Measurements from ENCODE around the gene SBK3. TPM values are rescaled to one million over a fixed set of nuclear protein-coding genes. Genes with fewer than 3 reads are reported as not detected.

SBK3 gene
- total RNA-seq: not detected

- no peaks in the 10 kb centered on the region for H3K27me3 ChIP-seq
- DNase-seq (ENCODE audit: low spot score in 2 of 2): no peak
- H3K4me3 ChIP-seq: no peak within 1 kb of the TSS
Observed at GRCh38 chr19:55545443-55545842, at the start of gene SBK3. TSS of gene SBK3 (minus strand) at chr19:55545543. CDS start at chr19:55545543, 0 bp downstream.

GRCh38 chr19:55593096-55593772 lies 47.9 kb upstream of the SBK3 start:
- Histone ChIP-seq H3K36me3 (peaks cover 12 to 30% of the 10 kb centered on the region in 2 donors), H3K27me3 (no peaks in the 10 kb centered on the region), H3K9me3 (no peaks in the 10 kb centered on the region), H3K4me3 (no peak overlapping the region), H3K27ac (no peak overlapping the region), H3K4me1 (no peaks in the 10 kb centered on the region)
- no peak for DNase-seq (ENCODE audit: low spot score in 2 of 2)
- TF ChIP-seq CTCF (IDR thresholded peaks at IDR 0.05): no peak
- intact Hi-C loops (cut with DNase I): no loop called here

More at GRCh38 chr19:55545443-55545842, at the start of gene SBK3:
- intact Hi-C loops (cut with DNase I): no loop called here
- TF ChIP-seq CTCF (IDR thresholded peaks at IDR 0.05): no peak
- H3K36me3 ChIP-seq: no peaks in the 10 kb centered on the region
- peaks cover 5 to 33% of the 10 kb centered on the region in 2 donors for H3K4me1 ChIP-seq
- H3K27ac ChIP-seq: peak within 1 kb of the TSS; percentile 16 to 61
- H3K9me3 ChIP-seq: no peaks in the 10 kb centered on the region

GRCh38 chr19:55592391-55593090 lies 47.2 kb upstream of the SBK3 start:
- H3K9me3 ChIP-seq: no peaks in the 10 kb centered on the region
- intact Hi-C loops (cut with DNase I): no loop called here

GRCh38 chr19:55591555-55591954 lies 46.2 kb upstream of the SBK3 start:
- no peak for TF ChIP-seq CTCF (IDR thresholded peaks at IDR 0.05)

More at GRCh38 chr19:55592391-55593090, 47.2 kb upstream of the SBK3 start:
- H3K4me3 ChIP-seq: no peak overlapping the region
- H3K4me1 ChIP-seq: no peaks in the 10 kb centered on the region
- H3K27ac ChIP-seq: no peak overlapping the region
- H3K36me3 ChIP-seq: peaks cover 12 to 30% of the 10 kb centered on the region in 2 donors
- no peak for TF ChIP-seq CTCF (IDR thresholded peaks at IDR 0.05)
- H3K27me3 ChIP-seq: no peaks in the 10 kb centered on the region
- DNase-seq (ENCODE audit: low spot score in 2 of 2): peak in 1 of 2 donors; percentile 61

GRCh38 chr19:55590617-55591016 lies 45.3 kb upstream of the SBK3 start:
- Histone ChIP-seq H3K27ac (no peak overlapping the region), H3K4me3 (no peak overlapping the region), H3K27me3 (no peaks in the 10 kb centered on the region), H3K36me3 (peaks cover 9 to 18% of the 10 kb centered on the region in 2 donors), H3K4me1 (peaks cover 13% of the 10 kb centered on the region in 2 donors), H3K9me3 (no peaks in the 10 kb centered on the region)
- no peak for TF ChIP-seq CTCF (IDR thresholded peaks at IDR 0.05)
- intact Hi-C loops (cut with DNase I): no loop called here
- no peak for DNase-seq (ENCODE audit: low spot score in 2 of 2)

More at GRCh38 chr19:55591555-55591954, 46.2 kb upstream of the SBK3 start:
- Histone ChIP-seq H3K4me1 (peaks cover 6 to 8% of the 10 kb centered on the region in 2 donors), H3K4me3 (no peak overlapping the region), H3K9me3 (no peaks in the 10 kb centered on the region), H3K36me3 (peaks cover 9 to 23% of the 10 kb centered on the region in 2 donors), H3K27ac (no peak overlapping the region), H3K27me3 (no peaks in the 10 kb centered on the region)
- no peak for DNase-seq (ENCODE audit: low spot score in 2 of 2)
- intact Hi-C loops (cut with DNase I): no loop called here

All from ascending aorta (tissue), 2 donors.